GM18951 (cell line): ENCODE results near the gene TACC3.
"Not testable (repeated sequence)": the region's sequence is repeated elsewhere in the genome, so short reads cannot be mapped to it uniquely, and the experiment has no call there.

Experiments
- POLR2A ChIP-seq: IDR thresholded peaks from 4 replicates; pipeline ENCODE4 v1.6.1; 2011; ENCODE audit warnings: mild to moderate bottlenecking; ENCODE audit not compliant: insufficient read length, insufficient read depth; ENCODE audit errors: extremely low read depth
- in situ Hi-C: fragments of 300-500 bp; cut with MboI; formaldehyde crosslinking; loops from one replicate; pipeline ENCODE4 v1.12.0; 2022; ENCODE audit warnings: low sequenced_read_pairs, mixed read lengths, inconsistent platforms; ENCODE audit not compliant: unreplicated experiment

The TACC3 gene

DNA sequence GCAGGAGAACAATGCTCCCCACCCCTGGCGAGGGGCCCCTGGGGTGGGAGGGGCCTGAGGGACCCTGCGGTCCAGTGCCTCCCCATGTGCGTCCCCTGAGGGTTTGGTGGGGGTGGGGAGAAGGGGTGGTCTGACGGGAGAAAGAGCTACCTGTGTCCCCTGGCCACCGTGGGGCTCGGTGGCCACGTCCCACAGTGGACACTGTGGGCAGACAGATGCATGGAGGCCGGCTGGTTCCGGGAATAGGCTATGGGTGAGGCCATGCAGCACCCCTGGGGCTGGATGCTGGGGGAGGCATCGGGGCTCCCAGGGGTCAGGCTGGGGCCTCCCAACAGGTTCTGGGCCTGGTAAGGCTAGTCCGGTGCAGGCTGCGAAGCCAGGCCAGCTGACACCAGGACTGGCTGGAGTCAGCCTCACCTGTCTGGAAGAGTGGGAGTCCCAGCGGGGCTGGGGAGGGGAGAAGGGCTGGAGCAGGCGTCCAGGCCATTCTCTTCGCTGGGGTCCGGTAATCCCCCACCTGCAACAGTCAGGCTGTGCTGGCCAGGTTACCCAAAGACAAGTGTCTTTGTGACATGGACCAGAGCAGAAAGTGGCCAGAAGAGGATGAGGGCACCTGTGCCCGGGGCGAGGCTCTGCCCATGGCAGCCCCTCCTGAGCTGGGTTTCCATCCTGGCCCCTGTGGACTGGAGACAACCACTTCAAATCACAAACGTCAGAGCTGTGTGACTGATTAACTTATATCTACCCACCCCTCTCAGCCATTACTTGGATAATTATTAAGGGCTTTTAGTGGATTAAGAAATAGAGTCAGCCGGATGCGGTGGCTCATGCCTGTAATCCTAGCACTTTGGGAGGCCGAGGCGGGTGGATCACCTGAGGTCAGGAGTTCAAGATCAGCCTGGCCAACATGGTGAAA lies 35.8 kb upstream of the TACC3 start:
- in situ Hi-C loops, result no loop called here
- TF ChIP-seq POLR2A, result no peak

DNA sequence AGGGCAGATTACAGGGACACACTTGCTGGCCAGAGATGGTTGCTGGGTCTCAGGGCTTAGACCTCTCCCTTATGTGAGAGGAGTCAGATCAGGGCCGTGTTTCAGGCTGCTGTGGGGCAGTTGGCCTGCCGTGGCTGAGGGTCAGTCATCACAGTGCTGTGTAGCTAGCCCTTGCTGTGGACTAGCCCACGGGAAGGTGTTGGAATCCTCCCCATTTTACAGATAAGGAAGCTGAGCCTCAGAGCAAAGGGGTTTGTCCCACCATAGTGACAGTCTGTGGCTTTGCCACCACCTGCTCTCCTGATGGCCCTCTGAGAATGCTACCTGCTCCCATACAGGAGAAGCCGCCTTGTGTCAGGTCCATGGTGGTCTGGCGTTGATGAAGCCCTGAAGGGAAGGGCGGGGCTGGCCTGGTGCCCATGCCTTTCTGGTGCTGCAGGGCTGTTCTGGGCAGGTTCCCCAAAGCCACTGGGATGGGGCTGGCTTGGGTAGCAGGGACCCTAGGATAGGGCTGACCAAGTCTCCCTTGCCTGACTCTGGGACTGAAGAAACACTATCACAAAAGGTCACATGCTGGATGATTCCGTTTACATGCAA lies 34.8 kb upstream of the TACC3 start:
- TF ChIP-seq POLR2A, result no peak

DNA sequence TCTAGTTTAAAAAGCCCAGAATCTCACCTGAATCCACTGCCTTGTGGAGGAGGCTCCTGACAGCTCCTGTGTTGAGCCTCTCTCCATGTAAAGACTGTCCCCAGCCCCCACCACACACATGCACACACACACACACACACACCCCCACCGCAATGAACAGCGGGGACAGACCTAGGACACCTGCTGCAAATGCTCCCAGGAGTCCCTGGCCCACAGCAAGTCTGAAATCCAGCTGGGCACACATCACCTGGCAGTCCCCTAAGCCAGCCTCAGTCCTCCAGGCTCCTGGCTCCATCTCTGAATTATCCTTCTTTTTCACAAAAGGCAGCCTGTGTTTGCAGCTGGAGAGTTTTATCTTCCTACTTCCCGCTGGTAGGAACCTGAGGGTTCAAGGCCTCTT lies 30.6 kb upstream of the TACC3 start:
- TF ChIP-seq POLR2A, result no peak
- in situ Hi-C loops, result no loop called here

More for the DNA sequence above, 34.8 kb upstream of the TACC3 start:
- in situ Hi-C loops, result no loop called here

DNA sequence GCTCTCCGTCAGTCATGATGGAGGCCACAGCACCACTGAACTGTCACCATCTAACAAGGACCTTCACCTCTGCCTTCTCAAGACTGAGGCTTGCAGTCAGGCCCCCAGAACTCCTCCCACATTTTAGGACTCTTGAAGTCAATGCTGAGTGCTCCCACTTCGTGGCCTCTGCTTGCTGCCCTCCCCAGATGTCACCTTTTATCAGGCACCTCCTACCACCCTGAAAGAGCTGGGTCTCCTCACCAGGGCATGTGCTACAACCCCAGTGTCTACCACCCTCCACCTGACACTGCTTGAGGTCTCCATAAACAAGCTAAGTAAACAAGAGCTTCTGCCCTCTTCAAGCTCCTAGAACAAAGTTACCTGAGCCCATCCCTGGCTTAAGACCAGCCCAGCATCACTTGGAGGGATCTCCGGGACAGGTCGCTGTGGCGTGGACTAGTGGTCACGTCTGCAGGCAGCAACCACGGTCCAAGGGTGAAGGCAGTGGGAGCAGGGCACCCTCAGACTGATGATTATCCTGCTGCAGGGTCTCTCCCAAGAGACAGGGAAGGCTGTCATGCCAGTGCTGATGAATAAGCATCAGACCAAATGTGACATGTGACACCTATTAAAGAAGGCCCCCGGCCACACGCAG lies 29.5 kb upstream of the TACC3 start:
- no peak for TF ChIP-seq POLR2A
- in situ Hi-C loops, result no loop called here

DNA sequence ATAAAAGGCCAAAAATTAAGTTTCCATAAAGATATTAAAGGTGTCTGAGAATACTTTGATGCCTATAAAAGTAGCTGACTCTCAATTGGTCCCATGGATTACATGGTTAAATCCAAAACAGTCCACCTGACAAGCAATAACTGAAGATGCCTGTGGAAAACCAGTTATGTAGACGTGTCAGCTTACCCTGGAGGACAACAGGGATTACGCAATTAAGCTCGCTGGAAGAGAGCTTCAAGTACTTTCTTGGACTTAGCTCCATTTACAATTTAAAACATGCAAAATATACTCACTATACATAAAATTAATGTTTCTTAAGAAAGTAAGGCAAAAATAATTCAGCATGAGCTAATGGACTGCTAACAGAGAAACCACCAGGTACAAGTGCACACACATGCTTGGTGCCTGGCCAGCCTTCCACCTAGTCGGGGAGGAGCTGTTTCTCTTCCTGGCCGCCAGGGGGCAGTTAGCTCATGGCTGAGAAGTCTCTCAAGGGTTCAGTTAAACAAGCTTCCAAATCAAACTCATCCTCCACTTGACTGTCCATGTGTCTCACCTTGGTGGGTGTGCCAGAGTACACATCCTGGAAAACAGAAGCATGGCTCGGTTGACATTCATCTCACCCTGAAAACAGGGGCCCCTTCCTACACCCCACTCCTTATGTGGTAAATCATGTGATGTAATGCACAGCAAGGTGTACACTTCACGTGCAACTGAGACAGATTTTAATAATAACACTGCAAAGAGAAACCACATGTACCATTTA lies 28.0 kb upstream of the TACC3 start:
- in situ Hi-C loops, result no loop called here
- no peak for TF ChIP-seq POLR2A

DNA sequence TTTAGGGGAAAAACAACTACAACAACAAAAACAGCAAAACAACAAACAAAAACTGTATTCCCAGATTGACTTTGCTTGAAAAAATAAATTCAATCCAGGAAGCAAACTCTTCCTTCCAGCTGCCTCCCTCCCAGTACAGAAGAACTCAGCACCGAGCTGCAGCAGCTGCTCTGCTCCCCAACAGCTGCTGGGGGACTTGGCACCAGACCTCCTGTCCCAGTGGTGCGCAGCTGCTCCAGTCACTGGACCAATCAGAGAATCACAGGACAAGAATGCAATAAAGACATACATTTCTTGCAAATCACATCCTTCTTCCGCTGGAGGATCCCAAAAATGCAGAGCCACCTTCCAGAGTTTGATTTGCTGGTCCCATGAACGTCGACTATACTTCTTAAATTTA lies 25.4 kb upstream of the TACC3 start:
- in situ Hi-C loops, result no loop called here
- no peak for TF ChIP-seq POLR2A

DNA sequence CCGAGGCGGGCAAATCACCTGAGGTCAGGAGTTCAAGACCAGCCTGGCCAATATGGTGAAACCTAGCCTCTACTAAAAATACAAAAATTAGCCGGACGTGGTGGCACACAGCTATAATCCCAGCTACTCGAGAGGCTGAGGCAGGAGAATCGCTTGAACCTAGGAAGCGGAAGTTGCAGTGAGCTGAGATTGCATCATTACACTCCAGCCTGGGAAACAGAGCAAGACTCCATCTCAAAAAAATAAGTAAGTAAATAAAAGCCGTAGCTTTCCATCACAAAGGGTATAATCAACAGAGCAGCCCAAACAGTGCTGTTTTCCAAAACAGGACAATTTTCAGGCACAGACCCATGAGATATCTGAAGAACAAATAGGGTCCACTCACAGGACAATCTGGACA lies 19.6 kb upstream of the TACC3 start:
- in situ Hi-C loops, result not testable (repeated sequence)

DNA sequence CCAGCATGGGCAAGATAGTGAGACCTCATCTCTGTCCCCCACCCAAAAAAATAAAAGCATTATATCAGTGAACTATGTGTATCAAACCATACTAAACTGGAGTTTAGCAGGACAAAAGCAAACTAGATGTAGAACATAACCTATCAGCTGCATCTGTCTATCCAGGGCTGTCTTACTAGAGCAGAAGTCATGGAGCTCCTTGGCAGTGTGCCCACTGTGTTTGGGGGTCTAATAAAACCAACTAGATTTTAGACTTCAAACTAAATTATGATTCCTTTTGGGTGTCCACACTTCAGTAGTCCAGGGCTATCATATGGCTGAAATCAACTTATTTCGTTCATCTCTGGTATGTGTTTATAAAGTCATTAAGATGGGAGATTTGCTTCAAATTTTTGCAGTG lies 17.5 kb upstream of the TACC3 start:
- in situ Hi-C loops, result no loop called here
- TF ChIP-seq POLR2A, result no peak

DNA sequence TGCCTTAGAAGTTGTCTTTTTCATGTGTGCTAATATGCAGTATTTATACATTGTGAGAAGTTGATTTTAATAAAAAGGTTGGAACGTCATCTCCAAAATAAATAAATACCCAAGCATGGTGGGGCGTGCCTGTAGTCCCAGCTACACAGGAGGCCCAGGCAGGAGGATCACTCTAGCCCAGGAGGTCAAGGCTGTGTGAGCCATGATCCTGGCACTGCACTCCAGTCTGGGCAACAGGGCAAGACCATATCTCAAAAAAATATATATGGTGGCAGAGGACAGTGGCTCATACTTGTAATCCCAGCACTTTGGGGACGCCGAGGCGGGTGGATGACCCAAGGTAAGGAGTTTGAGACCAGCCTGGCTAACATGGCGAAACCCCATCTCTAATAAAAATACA lies 15.6 kb upstream of the TACC3 start:
- no peak for TF ChIP-seq POLR2A
- in situ Hi-C loops, result no loop called here

DNA sequence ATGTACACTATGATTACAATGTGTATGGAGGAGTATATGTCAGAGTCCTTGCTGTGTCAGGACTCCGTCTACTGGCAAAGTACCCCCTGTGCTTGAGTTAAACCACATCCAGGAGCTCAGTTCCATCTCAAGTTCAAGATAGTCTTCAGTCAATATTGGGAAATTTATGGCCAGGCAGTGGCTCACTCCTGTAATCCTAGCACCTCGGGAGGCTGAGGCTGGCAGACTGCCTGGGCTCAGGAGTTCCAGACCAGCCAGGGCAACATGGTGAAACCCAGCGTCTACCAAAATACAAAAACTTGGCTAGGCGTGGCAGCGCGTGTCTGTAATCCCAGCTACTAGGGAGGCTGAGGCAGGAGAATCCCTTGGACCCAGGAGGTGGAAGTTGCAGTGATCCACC lies 15.0 kb upstream of the TACC3 start:
- in situ Hi-C loops, result no loop called here
- TF ChIP-seq POLR2A, result no peak

DNA sequence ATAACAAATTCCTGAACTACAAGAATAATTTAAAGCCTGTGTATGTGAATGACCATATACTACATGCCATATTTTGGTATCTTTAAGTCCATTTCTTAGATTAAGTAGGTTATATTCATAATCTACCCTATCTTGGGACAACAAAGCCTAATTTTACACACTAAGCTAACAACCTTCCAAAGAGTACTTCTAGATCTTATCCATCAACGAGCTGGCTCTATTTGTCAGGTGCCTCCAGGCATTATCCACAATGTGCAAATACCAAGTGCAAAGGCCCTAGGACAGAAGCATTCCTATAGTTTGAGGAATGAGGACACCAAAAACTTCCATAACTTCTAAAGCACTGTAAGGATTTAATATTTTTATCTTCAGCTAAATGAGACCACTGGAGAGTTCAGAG lies 12.7 kb upstream of the TACC3 start:
- in situ Hi-C loops, result no loop called here
- TF ChIP-seq POLR2A, result no peak

DNA sequence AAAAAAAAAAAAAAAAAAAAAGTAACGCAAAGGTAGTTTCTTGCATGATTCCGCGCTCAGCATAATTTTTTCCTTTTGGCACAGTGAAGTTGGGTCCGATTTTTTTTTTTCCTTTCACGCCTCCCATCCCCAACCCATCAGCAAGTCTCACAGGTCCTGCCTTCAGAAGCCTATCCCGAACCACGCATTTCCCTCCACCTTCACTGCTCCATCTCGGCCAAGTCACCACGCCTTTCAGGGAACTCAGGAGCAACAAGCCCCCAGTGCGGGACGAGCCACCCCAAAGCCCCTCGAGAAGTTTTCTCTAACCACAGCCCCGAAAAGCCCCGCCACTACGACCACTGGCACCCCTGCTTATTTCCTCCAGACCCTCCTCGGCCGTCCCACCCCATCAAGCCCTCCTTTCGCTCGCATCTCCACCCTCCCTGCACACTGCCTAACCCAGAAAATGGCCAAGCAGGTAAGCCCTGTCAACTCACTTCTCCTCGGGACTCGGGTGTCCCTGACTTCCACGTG lies 10.2 kb upstream of the TACC3 start:
- in situ Hi-C loops, result no loop called here
- TF ChIP-seq POLR2A, result no peak

DNA sequence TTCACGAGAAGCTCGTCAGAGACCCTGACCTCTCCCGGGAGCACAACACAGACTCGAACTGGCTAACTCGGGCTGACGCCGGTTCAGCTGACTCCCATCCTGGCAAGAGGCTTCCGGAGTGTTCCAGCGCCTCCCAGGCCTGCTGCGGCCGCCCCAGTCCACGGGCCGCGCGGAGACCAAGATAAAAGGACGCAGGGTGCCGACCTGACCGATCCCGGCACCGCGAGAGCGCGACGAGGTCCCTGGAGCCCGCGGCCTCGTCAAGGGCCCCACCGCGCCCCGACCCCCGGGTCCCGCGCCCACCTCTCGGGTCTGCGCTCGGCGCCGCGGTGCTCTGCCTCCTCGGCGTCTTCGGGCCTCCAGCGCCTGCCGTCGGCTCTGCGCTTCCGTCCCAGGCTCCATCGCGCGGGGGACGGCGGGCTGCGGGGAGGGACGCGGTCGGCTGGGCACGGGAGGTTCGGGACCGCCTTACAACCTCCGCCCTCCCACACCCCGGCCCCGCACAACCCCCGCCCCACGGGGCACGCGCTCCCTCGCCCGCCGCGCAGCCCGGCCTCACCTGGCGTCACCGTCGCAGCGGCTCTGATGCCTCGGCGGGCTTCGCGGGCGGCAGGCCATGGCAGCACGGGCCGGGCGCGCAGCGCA lies 9.6 kb upstream of the TACC3 start:
- no peak for TF ChIP-seq POLR2A
- in situ Hi-C loops, result no loop called here
